ENCODE data around the gene CLEC6A. TPM values are rescaled to one million over a fixed set of nuclear protein-coding genes. Genes with fewer than 3 reads are reported as not detected.
A peak's percentile ranks its signal among the peaks of the same experiment; 100 is the strongest.

Gene CLEC6A
- total RNA-seq, 3 donors from 2014 or later (not counting 1 experiment from before 2014, with no cell fraction given), result not detected

- DNase-seq, result no peak
- WGBS (ENCODE audit: insufficient coverage), result 67% methylated on average over 3 of the region's 4 CpGs
- H3K4me1 Mint-ChIP-seq, result peaks cover 5 to 6% of the 10 kb centered on the region in 2 donors
- no peak overlapping the region for H3K4me3 ChIP-seq (ENCODE audit: low read length)
- no peaks in the 10 kb centered on the region for H3K4me1 ChIP-seq (ENCODE audit: control insufficient read depth, insufficient read depth, low read length)
- H3K27ac Mint-ChIP-seq, result no peak overlapping the region
- intact Hi-C loops (cut with micrococcal nuclease), result no loop called here
- ATAC-seq, result no peak
- no peaks in the 10 kb centered on the region for H3K9me3 Mint-ChIP-seq
- H3K27me3 ChIP-seq (ENCODE audit: control insufficient read depth, insufficient read depth, low read length), result no peaks in the 10 kb centered on the region
- TF ChIP-seq, protein P1, sequence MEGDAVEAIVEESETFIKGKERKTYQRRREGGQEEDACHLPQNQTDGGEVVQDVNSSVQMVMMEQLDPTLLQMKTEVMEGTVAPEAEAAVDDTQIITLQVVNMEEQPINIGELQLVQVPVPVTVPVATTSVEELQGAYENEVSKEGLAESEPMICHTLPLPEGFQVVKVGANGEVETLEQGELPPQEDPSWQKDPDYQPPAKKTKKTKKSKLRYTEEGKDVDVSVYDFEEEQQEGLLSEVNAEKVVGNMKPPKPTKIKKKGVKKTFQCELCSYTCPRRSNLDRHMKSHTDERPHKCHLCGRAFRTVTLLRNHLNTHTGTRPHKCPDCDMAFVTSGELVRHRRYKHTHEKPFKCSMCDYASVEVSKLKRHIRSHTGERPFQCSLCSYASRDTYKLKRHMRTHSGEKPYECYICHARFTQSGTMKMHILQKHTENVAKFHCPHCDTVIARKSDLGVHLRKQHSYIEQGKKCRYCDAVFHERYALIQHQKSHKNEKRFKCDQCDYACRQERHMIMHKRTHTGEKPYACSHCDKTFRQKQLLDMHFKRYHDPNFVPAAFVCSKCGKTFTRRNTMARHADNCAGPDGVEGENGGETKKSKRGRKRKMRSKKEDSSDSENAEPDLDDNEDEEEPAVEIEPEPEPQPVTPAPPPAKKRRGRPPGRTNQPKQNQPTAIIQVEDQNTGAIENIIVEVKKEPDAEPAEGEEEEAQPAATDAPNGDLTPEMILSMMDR (IDR thresholded peaks at IDR 0.05), result no peak
- H3K9me3 ChIP-seq (ENCODE audit: control insufficient read depth, insufficient read depth, low read length), result no peaks in the 10 kb centered on the region
- H3K27me3 Mint-ChIP-seq (ENCODE audit: low read depth in 2 of 2), result peaks cover 12% of the 10 kb centered on the region in 2 donors
- H3K36me3 Mint-ChIP-seq, result no peaks in the 10 kb centered on the region
- H3K4me3 Mint-ChIP-seq, result no peak overlapping the region
- H3K27ac ChIP-seq (ENCODE audit: low read length), result no peak overlapping the region
- H3K36me3 ChIP-seq (ENCODE audit: control insufficient read depth, insufficient read depth, low read length), result no peaks in the 10 kb centered on the region
Observed at GRCh38 chr12:8499616-8500015, 43.9 kb downstream of the CLEC6A start.

DNA sequence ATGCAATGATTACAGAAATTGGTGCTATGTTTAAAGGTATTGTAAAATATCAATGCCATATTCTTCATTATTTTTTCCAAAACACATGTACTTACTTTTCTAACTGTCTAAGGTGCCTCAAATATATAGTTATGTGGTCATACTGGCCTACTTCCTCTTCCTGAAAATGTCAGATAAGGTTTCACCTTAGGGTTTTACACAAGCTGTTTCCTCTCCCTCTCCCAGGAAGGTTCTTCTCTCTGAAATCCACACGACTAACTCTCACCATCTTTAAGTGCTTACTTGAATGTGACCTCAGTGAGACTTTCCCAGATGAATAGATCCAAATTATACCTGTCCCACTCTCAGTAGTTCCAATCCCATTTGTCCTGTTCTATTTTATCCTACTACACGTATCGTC is 46.0 kb downstream of the CLEC6A start:
- intact Hi-C loops (cut with micrococcal nuclease), result no loop called here
- H3K27ac Mint-ChIP-seq, result no peak overlapping the region
- H3K4me1 Mint-ChIP-seq, result peaks cover 5 to 6% of the 10 kb centered on the region in 2 donors
- Histone ChIP-seq H3K27me3 (ENCODE audit: control insufficient read depth, insufficient read depth, low read length) (no peaks in the 10 kb centered on the region), H3K4me1 (ENCODE audit: control insufficient read depth, insufficient read depth, low read length) (no peaks in the 10 kb centered on the region), H3K27ac (ENCODE audit: low read length) (no peak overlapping the region), H3K9me3 (ENCODE audit: control insufficient read depth, insufficient read depth, low read length) (no peaks in the 10 kb centered on the region), H3K36me3 (ENCODE audit: control insufficient read depth, insufficient read depth, low read length) (no peaks in the 10 kb centered on the region), H3K4me3 (ENCODE audit: low read length) (no peak overlapping the region)
- WGBS (ENCODE audit: insufficient coverage), result 0% methylated on average over 1 of the region's 3 CpGs
- H3K4me3 Mint-ChIP-seq, result no peak overlapping the region
- no peaks in the 10 kb centered on the region for H3K36me3 Mint-ChIP-seq
- DNase-seq (no peak), ATAC-seq (peak in 1 of 3 donors; percentile 58)
- TF ChIP-seq, protein P1 (IDR thresholded peaks at IDR 0.05), result no peak
- H3K9me3 Mint-ChIP-seq, result no peaks in the 10 kb centered on the region
- H3K27me3 Mint-ChIP-seq (ENCODE audit: low read depth in 2 of 2), result peaks cover 14 to 25% of the 10 kb centered on the region in 2 donors

DNA sequence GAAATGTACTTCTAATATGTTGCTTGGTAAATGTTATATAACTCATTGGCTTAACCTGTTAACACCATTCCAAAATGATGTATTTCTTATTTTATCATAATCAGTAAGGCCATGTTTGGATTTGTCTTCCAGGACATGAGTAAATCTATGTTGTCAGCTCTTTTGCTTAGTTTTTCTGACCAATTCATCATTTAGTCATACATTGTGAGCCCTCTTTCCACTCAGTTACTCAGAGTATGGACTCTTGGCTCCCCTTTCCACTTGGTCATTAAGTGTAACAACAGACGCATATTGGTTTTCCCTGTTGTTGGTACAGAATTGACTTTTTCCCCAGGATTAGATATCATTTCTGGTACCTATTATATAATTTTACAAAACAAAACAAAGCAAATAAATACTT is 48.6 kb downstream of the CLEC6A start:
- Mint-ChIP-seq H3K9me3 (no peaks in the 10 kb centered on the region), H3K27ac (no peak overlapping the region), H3K27me3 (ENCODE audit: low read depth in 2 of 2) (peaks cover 12 to 29% of the 10 kb centered on the region in 2 donors), H3K4me3 (no peak overlapping the region), H3K4me1 (peaks cover 5 to 6% of the 10 kb centered on the region in 2 donors), H3K36me3 (no peaks in the 10 kb centered on the region)
- no CpG with 5 or more reads among the region's 1 CpG for WGBS (ENCODE audit: insufficient coverage)
- ATAC-seq (no peak), DNase-seq (no peak)
- Histone ChIP-seq H3K9me3 (ENCODE audit: control insufficient read depth, insufficient read depth, low read length) (no peaks in the 10 kb centered on the region), H3K4me1 (ENCODE audit: control insufficient read depth, insufficient read depth, low read length) (no peaks in the 10 kb centered on the region), H3K36me3 (ENCODE audit: control insufficient read depth, insufficient read depth, low read length) (no peaks in the 10 kb centered on the region), H3K27ac (ENCODE audit: low read length) (no peak overlapping the region), H3K4me3 (ENCODE audit: low read length) (no peak overlapping the region), H3K27me3 (ENCODE audit: control insufficient read depth, insufficient read depth, low read length) (no peaks in the 10 kb centered on the region)
- intact Hi-C loops (cut with micrococcal nuclease), result no loop called here
- TF ChIP-seq, protein P1 (IDR thresholded peaks at IDR 0.05), result no peak

GRCh38 chr12:8507596-8507995 is 51.8 kb downstream of the CLEC6A start:
- peaks cover 23 to 35% of the 10 kb centered on the region in 2 donors for H3K27me3 Mint-ChIP-seq (ENCODE audit: low read depth in 2 of 2)
- intact Hi-C loops (cut with micrococcal nuclease), result no loop called here
- no peak overlapping the region for H3K27ac ChIP-seq (ENCODE audit: low read length)
- ATAC-seq (no peak), DNase-seq (no peak)
- no peak overlapping the region for H3K27ac Mint-ChIP-seq
- H3K36me3 Mint-ChIP-seq, result no peaks in the 10 kb centered on the region
- H3K4me1 ChIP-seq (ENCODE audit: control insufficient read depth, insufficient read depth, low read length), result no peaks in the 10 kb centered on the region
- H3K36me3 ChIP-seq (ENCODE audit: control insufficient read depth, insufficient read depth, low read length), result no peaks in the 10 kb centered on the region
- H3K27me3 ChIP-seq (ENCODE audit: control insufficient read depth, insufficient read depth, low read length), result peaks cover 2% of the 10 kb centered on the region
- TF ChIP-seq, protein P1 (IDR thresholded peaks at IDR 0.05), result no peak
- H3K4me3 ChIP-seq (ENCODE audit: low read length), result no peak overlapping the region
- no peak overlapping the region for H3K4me3 Mint-ChIP-seq
- no peaks in the 10 kb centered on the region for H3K4me1 Mint-ChIP-seq
- H3K9me3 ChIP-seq (ENCODE audit: control insufficient read depth, insufficient read depth, low read length), result no peaks in the 10 kb centered on the region
- 96% methylated on average over 3 of the region's 3 CpGs for WGBS (ENCODE audit: insufficient coverage)
- H3K9me3 Mint-ChIP-seq, result no peaks in the 10 kb centered on the region

All from natural killer cell (primary cell).